ENCODE results near the gene TSSK2.

DNA sequence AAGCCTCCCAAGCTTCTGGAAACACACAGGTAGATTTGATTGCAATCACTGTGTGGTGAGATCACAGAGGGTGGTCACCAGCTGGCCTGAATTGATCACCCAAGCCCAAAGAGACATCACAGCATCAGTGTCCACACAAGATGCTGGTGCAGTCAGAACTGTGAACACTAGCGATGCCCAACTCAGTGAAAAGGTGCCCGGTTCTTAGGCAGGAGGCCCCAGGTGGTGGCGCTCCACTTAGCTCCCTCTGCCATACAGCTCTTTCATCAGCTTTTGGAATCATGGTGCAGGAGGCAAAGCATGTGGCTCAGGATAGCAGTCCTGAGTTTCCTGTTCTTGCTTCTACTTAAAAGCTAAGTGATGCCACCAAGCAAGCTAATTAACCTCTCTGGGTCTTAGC lies 20.0 kb upstream of the TSSK2 start:
- no peak for TF ChIP-seq RAD21 (IDR thresholded peaks at IDR 0.05; ENCODE audit: low read depth)
- TF ChIP-seq FOXM1 (IDR thresholded peaks at IDR 0.05; ENCODE audit: borderline replicate concordance, low read depth), result no peak
- no peak for TF ChIP-seq CREB1 (IDR thresholded peaks at IDR 0.05; ENCODE audit: low read depth)
- no peak for TF ChIP-seq EP300 (IDR thresholded peaks at IDR 0.05; ENCODE audit: borderline replicate concordance)
- TF ChIP-seq REST (IDR thresholded peaks at IDR 0.05; ENCODE audit: low read depth), result no peak
- no peak for TF ChIP-seq MAX (IDR thresholded peaks at IDR 0.05)
- TF ChIP-seq EGR1 (IDR thresholded peaks at IDR 0.05), result no peak
- no peak for TF ChIP-seq YY1 (IDR thresholded peaks at IDR 0.05; ENCODE audit: low read depth)
- TF ChIP-seq TCF12 (IDR thresholded peaks at IDR 0.05; ENCODE audit: low read depth), result no peak
- TF ChIP-seq TAF1 (IDR thresholded peaks at IDR 0.05; ENCODE audit: low read depth), result no peak
- TF ChIP-seq CEBPB (IDR thresholded peaks at IDR 0.05), result no peak

Data from Ishikawa (cell line).